Calu3 (cell line): ENCODE data around the gene DDX5. TPM values are rescaled to one million over a fixed set of nuclear protein-coding genes. Genes with fewer than 3 reads are reported as not detected.

Source experiments
- BruUV-seq: library from RNA; stranded (reverse); fragments of 400-500 nt; replicated peaks from 2 replicates; lab custom pipeline; 2021; lab: Mats Ljungman, UMichigan
- CTCF ChIA-PET: fragments of 300-600 bp; sonication (Branson Sonifier 250); formaldehyde crosslinking; loops from one replicate; lab custom pipeline; 2022; ENCODE audit warnings: antibody characterized with exemption; lab: Charles Lee
- DNase-seq: peaks from one replicate; pipeline ENCODE4 v3.0.0; 2022
- H3K27ac Mint-ChIP-seq: one replicate; pipeline ENCODE4 v1.8.0; 2022; ENCODE audit warnings: mixed read lengths; ENCODE audit not compliant: unreplicated experiment
- H3K27me3 Mint-ChIP-seq: one replicate; pipeline ENCODE4 v1.8.0; 2022; ENCODE audit warnings: mixed read lengths; ENCODE audit not compliant: unreplicated experiment
- H3K36me3 Mint-ChIP-seq: one replicate; pipeline ENCODE4 v1.8.0; 2022; ENCODE audit warnings: mild to moderate bottlenecking, moderate library complexity, mixed read lengths; ENCODE audit not compliant: insufficient read depth, unreplicated experiment
- H3K4me1 Mint-ChIP-seq: one replicate; pipeline ENCODE4 v1.8.0; 2022; ENCODE audit warnings: mild to moderate bottlenecking, low read depth, mixed read lengths; ENCODE audit not compliant: unreplicated experiment
- H3K4me3 Mint-ChIP-seq: one replicate; pipeline ENCODE4 v1.8.0; 2022; ENCODE audit warnings: mild to moderate bottlenecking, low read depth, moderate library complexity, mixed read lengths; ENCODE audit not compliant: unreplicated experiment
- H3K9me3 Mint-ChIP-seq: one replicate; pipeline ENCODE4 v1.8.0; 2022; ENCODE audit warnings: low read depth, mixed read lengths; ENCODE audit not compliant: unreplicated experiment
- intact Hi-C: fragments of 100-400 bp; cut with micrococcal nuclease; formaldehyde crosslinking; loops from one replicate; pipeline ENCODE4 v1.10.0; 2022; ENCODE audit not compliant: unreplicated experiment
- total RNA-seq: library from RNA; stranded (reverse); gene quantifications from 2 replicates; pipeline ENCODE4 v1.2.3, GENCODE V29; 2022
- TF ChIP-seq, protein P1 (sequence below): fragments of 200-600 bp; IDR thresholded peaks from one replicate; pipeline ENCODE4 v1.8.0; 2022; ENCODE audit warnings: antibody characterized with exemption; ENCODE audit not compliant: unreplicated experiment

Gene DDX5
- total RNA-seq, 1 experiment from 2014 or later: 384 TPM

DNA sequence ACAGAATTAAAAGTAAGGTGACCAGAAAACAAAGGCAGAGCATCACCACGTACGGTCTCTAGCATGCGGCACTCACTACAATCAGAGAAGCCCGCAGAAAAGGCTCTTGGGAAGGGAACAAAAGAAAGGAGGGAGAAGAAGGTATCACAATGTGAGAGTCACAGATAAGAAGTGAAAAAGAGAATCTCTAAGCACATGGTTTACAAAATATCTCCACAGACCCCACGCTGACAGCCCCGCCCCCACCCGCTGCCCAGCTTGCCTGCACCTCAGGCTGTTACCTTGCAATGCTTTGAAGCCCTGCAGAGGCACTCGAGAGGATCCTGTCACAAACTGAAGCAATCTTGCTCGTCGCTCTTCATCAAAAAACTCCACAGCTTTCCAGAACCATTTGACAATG, 41.2 kb upstream of the DDX5 start:
- CTCF ChIA-PET: no interaction called here
- no TSS peak for BruUV-seq
- H3K27ac Mint-ChIP-seq: no peak overlapping the region
- H3K9me3 Mint-ChIP-seq: no peaks in the 10 kb centered on the region
- intact Hi-C loops: no loop called here
- DNase-seq: no peak
- peaks cover 13% of the 10 kb centered on the region for H3K36me3 Mint-ChIP-seq
- no peaks in the 10 kb centered on the region for H3K4me1 Mint-ChIP-seq
- TF ChIP-seq, protein P1, sequence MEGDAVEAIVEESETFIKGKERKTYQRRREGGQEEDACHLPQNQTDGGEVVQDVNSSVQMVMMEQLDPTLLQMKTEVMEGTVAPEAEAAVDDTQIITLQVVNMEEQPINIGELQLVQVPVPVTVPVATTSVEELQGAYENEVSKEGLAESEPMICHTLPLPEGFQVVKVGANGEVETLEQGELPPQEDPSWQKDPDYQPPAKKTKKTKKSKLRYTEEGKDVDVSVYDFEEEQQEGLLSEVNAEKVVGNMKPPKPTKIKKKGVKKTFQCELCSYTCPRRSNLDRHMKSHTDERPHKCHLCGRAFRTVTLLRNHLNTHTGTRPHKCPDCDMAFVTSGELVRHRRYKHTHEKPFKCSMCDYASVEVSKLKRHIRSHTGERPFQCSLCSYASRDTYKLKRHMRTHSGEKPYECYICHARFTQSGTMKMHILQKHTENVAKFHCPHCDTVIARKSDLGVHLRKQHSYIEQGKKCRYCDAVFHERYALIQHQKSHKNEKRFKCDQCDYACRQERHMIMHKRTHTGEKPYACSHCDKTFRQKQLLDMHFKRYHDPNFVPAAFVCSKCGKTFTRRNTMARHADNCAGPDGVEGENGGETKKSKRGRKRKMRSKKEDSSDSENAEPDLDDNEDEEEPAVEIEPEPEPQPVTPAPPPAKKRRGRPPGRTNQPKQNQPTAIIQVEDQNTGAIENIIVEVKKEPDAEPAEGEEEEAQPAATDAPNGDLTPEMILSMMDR: no peak
- H3K4me3 Mint-ChIP-seq: no peak overlapping the region
- no peaks in the 10 kb centered on the region for H3K27me3 Mint-ChIP-seq

DNA sequence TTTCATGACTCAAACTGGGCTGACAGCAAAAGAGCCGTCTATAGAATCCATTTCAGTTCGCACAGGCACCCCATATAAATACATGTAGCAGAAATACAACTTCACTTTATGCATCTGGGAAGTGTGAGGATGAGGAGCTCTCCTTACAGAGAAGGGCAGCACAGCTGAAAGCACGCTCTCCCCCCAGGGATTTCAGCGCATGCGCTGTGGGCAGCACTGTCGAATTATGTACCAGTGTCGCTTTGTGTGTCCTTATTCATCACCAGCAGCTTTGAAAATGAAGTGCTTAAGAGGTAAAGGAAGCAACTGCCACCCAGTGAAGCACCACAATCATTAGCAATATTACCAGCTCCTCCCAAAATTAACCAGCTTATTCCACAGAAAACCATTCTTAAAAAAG, 40.6 kb upstream of the DDX5 start:
- no peak overlapping the region for H3K4me3 Mint-ChIP-seq

DNA sequence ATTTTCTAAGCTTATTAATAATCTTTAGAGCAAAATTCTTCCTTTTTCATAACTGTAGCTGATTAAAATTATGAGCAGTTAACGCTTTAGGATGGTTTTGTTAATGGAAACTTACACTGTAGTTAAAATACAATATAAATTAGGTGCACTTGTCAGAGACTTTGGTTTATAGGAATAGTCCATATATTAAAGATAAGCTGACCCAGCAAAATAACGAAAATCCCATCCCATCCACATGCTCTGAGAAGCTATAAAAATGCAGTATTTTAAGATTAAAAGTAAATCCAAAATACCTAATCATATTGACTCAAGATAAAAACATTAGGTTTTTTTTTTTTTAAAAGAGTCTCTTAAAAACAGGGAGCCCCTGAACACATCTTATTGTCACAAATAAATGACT, 38.7 kb upstream of the DDX5 start:
- H3K9me3 Mint-ChIP-seq: no peaks in the 10 kb centered on the region
- H3K27ac Mint-ChIP-seq: no peak overlapping the region
- CTCF ChIA-PET: no interaction called here
- no peaks in the 10 kb centered on the region for H3K4me1 Mint-ChIP-seq
- no TSS peak for BruUV-seq
- intact Hi-C loops: no loop called here
- peaks cover 13% of the 10 kb centered on the region for H3K36me3 Mint-ChIP-seq
- TF ChIP-seq, protein P1: no peak
- DNase-seq: no peak
- no peak overlapping the region for H3K4me3 Mint-ChIP-seq
- H3K27me3 Mint-ChIP-seq: no peaks in the 10 kb centered on the region

More for the DNA sequence above, 40.6 kb upstream of the DDX5 start:
- no TSS peak for BruUV-seq
- no peak for DNase-seq
- Mint-ChIP-seq H3K27ac (no peak overlapping the region), H3K4me1 (no peaks in the 10 kb centered on the region), H3K9me3 (no peaks in the 10 kb centered on the region), H3K36me3 (peaks cover 17% of the 10 kb centered on the region), H3K27me3 (no peaks in the 10 kb centered on the region)
- CTCF ChIA-PET: no interaction called here
- TF ChIP-seq, protein P1: no peak
- intact Hi-C loops: no loop called here

DNA sequence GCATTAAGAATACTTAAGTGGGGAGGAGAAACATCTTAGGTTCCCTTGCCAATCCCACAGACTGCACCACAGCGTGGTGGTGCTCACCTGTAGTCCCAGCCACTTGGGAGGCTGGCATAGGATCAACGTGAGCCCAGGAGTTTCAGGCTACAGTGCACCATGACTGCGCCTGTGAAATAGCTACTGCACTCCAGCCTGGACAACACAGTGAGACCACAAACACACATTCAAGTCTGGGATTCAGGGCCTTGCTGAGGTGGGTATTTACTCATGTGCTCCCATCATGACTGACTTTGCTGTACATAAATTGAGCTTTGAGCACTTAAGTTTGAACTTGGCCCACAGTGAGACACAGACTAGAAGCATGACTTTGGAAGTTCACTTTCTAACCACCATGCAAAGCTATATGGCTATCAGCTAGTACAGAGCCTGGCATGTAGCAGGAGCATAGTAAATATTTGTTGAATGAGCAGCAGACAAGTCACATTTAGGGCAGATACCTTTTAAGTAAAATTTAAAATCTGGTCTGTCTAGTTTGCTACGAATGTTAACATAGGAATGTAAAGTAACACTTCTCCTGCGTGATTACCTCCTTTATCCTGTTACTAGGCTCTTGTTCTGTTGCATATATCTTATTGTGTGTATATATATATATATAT, 34.2 kb upstream of the DDX5 start:
- no peaks in the 10 kb centered on the region for H3K9me3 Mint-ChIP-seq
- H3K4me1 Mint-ChIP-seq: no peaks in the 10 kb centered on the region
- no peak for DNase-seq
- no peak overlapping the region for H3K27ac Mint-ChIP-seq
- TF ChIP-seq, protein P1: no peak
- no peak overlapping the region for H3K4me3 Mint-ChIP-seq
- intact Hi-C loops: no loop called here
- peaks cover 36% of the 10 kb centered on the region for H3K36me3 Mint-ChIP-seq
- CTCF ChIA-PET: no interaction called here
- H3K27me3 Mint-ChIP-seq: no peaks in the 10 kb centered on the region
- no TSS peak for BruUV-seq
